Measurements from ENCODE around the gene LAMA1.

DNA sequence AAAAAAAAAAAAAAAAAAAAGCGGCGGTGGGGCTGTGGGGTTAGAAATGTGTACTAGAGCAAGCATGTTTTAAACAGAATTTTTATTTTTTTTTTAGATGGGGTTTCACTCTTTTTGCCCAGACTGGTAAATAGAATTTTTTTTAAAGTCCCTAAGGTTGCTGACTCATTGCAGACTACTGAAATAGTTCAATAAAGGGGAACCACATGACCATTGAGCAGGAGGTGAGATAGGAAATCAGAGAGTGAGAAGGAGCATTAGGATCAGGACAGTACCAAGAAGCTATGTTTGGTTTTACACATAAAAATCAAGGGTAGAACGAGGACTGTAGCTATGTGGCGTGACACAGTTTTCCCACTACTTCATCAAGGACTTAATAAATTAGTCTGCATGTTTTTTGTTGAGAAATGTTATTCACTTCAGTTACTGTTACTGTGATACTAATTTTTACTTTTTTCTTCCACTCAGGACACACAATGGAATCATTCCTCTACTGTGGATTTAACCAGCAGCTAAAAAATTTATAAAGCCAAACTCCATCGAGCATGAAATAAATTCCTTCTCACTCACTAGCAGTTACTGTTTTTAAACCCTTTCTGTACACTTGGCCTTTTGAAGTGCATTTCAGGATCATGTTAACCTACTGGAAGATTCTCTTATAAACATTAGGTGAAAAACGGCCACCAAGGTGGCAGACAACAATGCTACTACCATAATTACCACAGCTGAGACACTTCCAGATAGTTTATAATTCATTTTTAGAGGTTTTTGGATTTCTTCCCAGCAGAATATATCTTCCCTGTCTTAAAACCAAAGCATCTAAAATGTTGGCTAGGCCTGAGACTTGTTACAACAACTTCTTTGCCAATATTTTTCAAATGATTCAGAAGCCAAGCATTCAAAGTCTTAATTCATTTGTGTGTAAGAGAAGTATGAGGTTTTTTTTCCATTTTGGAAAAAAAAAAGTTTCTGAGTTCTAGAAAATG, 33.2 kb downstream of the LAMA1 start:
- TF ChIP-seq CTCF (IDR thresholded peaks at IDR 0.05) (no peak), POLR2AphosphoS5 (IDR thresholded peaks at IDR 0.05) (peak; percentile 35), EP300 (IDR thresholded peaks at IDR 0.05) (no peak), POLR2A (IDR thresholded peaks at IDR 0.05) (no peak)
